Ovary (tissue), 9 donors: ENCODE data around the gene LILRA1. TPM values are rescaled to one million over a fixed set of nuclear protein-coding genes. Genes with fewer than 3 reads are reported as not detected.

Source experiments
- DNase-seq, 5 donors: peaks; one replicate each; pipeline ENCODE4 v3.0.0-alpha.2; 2019 to 2020
- H3K27ac ChIP-seq, 2 donors: fragments of 200-600 bp; one replicate each; pipeline versions ENCODE4 v1.5.1 to v1.8.0; 2019 to 2022
- H3K27me3 ChIP-seq: fragments of 200-600 bp; one replicate; pipeline ENCODE4 v1.8.0; 2022
- H3K36me3 ChIP-seq: fragments of 200-600 bp; sonication (generic); one replicate; pipeline ENCODE4 v1.5.1; 2019
- H3K4me1 ChIP-seq: one replicate; pipeline ENCODE4 v1.8.1; 2013; ENCODE audit warnings: mild to moderate bottlenecking, moderate library complexity; ENCODE audit not compliant: insufficient read depth
- H3K4me3 ChIP-seq: fragments of 200-600 bp; sonication (generic); one replicate; pipeline ENCODE4 v1.5.1; 2017
- H3K9me3 ChIP-seq, 2 donors: fragments of 200-600 bp in 1 of 2; sonication (generic) in 1 of 2; one replicate each; pipeline versions ENCODE4 v1.5.1 to v1.8.1; 2013 to 2019; ENCODE audit warnings: mild to moderate bottlenecking in 1 of 2, moderate library complexity in 1 of 2
- CTCF ChIP-seq, 3 donors: fragments of 450-650 bp in 2 of 3; fragments of 200-600 bp in 1 of 3; IDR thresholded peaks; one replicate each; pipeline versions ENCODE4 v1.5.1 to v1.8.0; 2016 to 2022; ENCODE audit warnings: antibody characterized with exemption in 3 of 3, mild to moderate bottlenecking in 1 of 3
- EP300 ChIP-seq: sonication (generic); formaldehyde crosslinking; IDR thresholded peaks from one replicate; pipeline ENCODE4 v1.6.1; 2017; ENCODE audit warnings: antibody characterized with exemption
- POLR2A ChIP-seq: fragments of 450-650 bp; IDR thresholded peaks from one replicate; pipeline ENCODE4 v1.6.1; 2017; ENCODE audit warnings: antibody characterized with exemption, mild to moderate bottlenecking, moderate library complexity
- WGBS, 3 donors: extraction: QIAGEN DNeasy Blood & Tissue Kit in 1 of 3; methylation state at CpG; one replicate each; pipeline versions ENCODE4 v1.1.5 to v1.1.7; 2013 to 2017; 5-methylcytosine and 5-hydroxymethylcytosine counted together
- intact Hi-C, 4 donors: fragments of 100-400 bp; cut with DNase I; formaldehyde crosslinking; loops; one replicate each; pipeline versions ENCODE4 v1.11.0 to v1.15.1; 2022 to 2023
- polyA plus RNA-seq, 2 donors: library from polyadenylated mRNA; stranded (reverse); fragments of 200-250 nt in 1 of 2; fragments of 350-450 nt in 1 of 2; fragmentation: Illumina TruSeq in 1 of 2; extraction: RNeasy Lipid Tissue Mini Kit (QIAGEN cat#74804) in 1 of 2; gene quantifications; one replicate each; pipeline ENCODE4 v1.2.3, GENCODE V29; 2013 to 2014
- total RNA-seq, 7 donors: library from RNA; depleted of rRNA in 2 of 7; stranded (reverse); fragments of >200 nt in 2 of 7; fragmentation: NEBNext Ultra II Directional in 3 of 7; extraction: Animal tissue kit (Norgen Biotek cat#: 25700) in 3 of 7; gene quantifications; one replicate each; pipeline versions ENCODE4 v1.1.0 to v1.2.4, GENCODE V29; 2016 to 2023
- donor health status: DM: no; HTN: no; CAD: no; lungs with moderate emphysema.
- donor health status: DM: no; HTN: no; CAD: no.
- donor health status: Bipolar disorder and iron deficiency.
- donor health status: DM: yes; HTN: yes; CAD: no.
- donor health status: DM: no; HTN: no; CAD: no.
- donor health status: DM: yes; HTN: yes; CAD: no.

LILRA1 gene
- total and polyA plus RNA-seq, 9 donors: 0.15 to 3.1 (median 0.36) TPM

GRCh38 chr19:54614726-54615125 lies 21.3 kb downstream of the LILRA1 start:
- no peaks in the 10 kb centered on the region for H3K27me3 ChIP-seq
- no peaks in the 10 kb centered on the region for H3K36me3 ChIP-seq
- intact Hi-C loops: no loop called here
- DNase-seq: no peak
- no peak overlapping the region for H3K27ac ChIP-seq
- TF ChIP-seq EP300: no peak
- TF ChIP-seq CTCF (IDR thresholded peaks at IDR 0.05): no peak
- TF ChIP-seq POLR2A: no peak
- no peaks in the 10 kb centered on the region for H3K4me1 ChIP-seq
- 83 to 88% (median 84%) methylated on average over 1 of the region's 1 CpG for WGBS, 3 donors
- no peaks in the 10 kb centered on the region for H3K9me3 ChIP-seq
- H3K4me3 ChIP-seq: no peak overlapping the region

GRCh38 chr19:54616057-54616456 lies 22.6 kb downstream of the LILRA1 start:
- no peak for DNase-seq
- TF ChIP-seq EP300 (no peak), POLR2A (no peak), CTCF (IDR thresholded peaks at IDR 0.05) (no peak)

GRCh38 chr19:54616821-54617560 lies 23.6 kb downstream of the LILRA1 start:
- DNase-seq: no peak
- intact Hi-C loops: no loop called here
- Histone ChIP-seq H3K36me3 (no peaks in the 10 kb centered on the region), H3K4me1 (no peaks in the 10 kb centered on the region), H3K27me3 (no peaks in the 10 kb centered on the region), H3K9me3 (no peaks in the 10 kb centered on the region), H3K4me3 (no peak overlapping the region), H3K27ac (no peak overlapping the region)
- TF ChIP-seq CTCF (IDR thresholded peaks at IDR 0.05) (no peak), EP300 (no peak), POLR2A (no peak)
- 55 to 66% (median 65%) methylated on average over 5 of the region's 5 CpGs for WGBS, 3 donors

More at GRCh38 chr19:54616057-54616456, 22.6 kb downstream of the LILRA1 start:
- no peaks in the 10 kb centered on the region for H3K36me3 ChIP-seq
- H3K27ac ChIP-seq: no peak overlapping the region
- H3K9me3 ChIP-seq: no peaks in the 10 kb centered on the region
- intact Hi-C loops: no loop called here
- no peaks in the 10 kb centered on the region for H3K27me3 ChIP-seq
- no peaks in the 10 kb centered on the region for H3K4me1 ChIP-seq
- 53 to 66% (median 57%) methylated on average over 3 of the region's 3 CpGs for WGBS, 3 donors
- H3K4me3 ChIP-seq: no peak overlapping the region

GRCh38 chr19:54620464-54620863 lies 27.0 kb downstream of the LILRA1 start:
- TF ChIP-seq CTCF (IDR thresholded peaks at IDR 0.05): no peak
- TF ChIP-seq EP300: no peak
- TF ChIP-seq POLR2A: no peak
- Histone ChIP-seq H3K36me3 (no peaks in the 10 kb centered on the region), H3K4me1 (no peaks in the 10 kb centered on the region), H3K4me3 (no peak overlapping the region), H3K9me3 (no peaks in the 10 kb centered on the region), H3K27me3 (no peaks in the 10 kb centered on the region), H3K27ac (no peak overlapping the region)
- whole genome bisulfite sequencing, 3 donors: 56 to 76% (median 62%) methylated on average over 4 of the region's 4 CpGs
- no peak for DNase-seq
- intact Hi-C loops: no loop called here
